ENCODE results near the gene LMF2. TPM values are rescaled to one million over a fixed set of nuclear protein-coding genes. Genes with fewer than 3 reads are reported as not detected.

Gene LMF2
- total and polyA plus RNA-seq, 2 of the 8 experiments (the other 6 are each of a cell fraction or from before 2014, with no cell fraction given): 34.3 to 62.9 TPM

GRCh38 chr22:50488006-50488677, 19.4 kb downstream of the LMF2 start:
- Histone ChIP-seq H3K4ac (replicated peaks; ENCODE audit: insufficient read length, low read depth, low read length) (no peak overlapping the region), H3K56ac (replicated peaks; ENCODE audit: insufficient read length, low read depth, low read length) (no peak overlapping the region), H3K23me2 (ENCODE audit: low read depth, low read length) (no peaks in the 10 kb centered on the region), H3K4me2 (ENCODE audit: insufficient read depth in 1 of 2, low read depth in 2 of 2, low read length in 2 of 2) (no peak overlapping the region), H4K8ac (ENCODE audit: extremely low read depth, insufficient read depth, low read length) (peak overlapping the region; percentile 85; the same call in 1 of the 2 replicates), H2BK15ac (ENCODE audit: low read length) (no peak overlapping the region), H3K9ac (replicated peaks in 1 of 4; ENCODE audit: extremely low read depth in 1 of 4, low read depth in 3 of 4, low read length in 3 of 4) (no peak overlapping the region), H2BK120ac (replicated peaks; ENCODE audit: low read depth, low read length) (no peak overlapping the region), H3K4me3 (ENCODE audit: extremely low read depth in 1 of 4, insufficient read depth in 2 of 4, low read depth in 3 of 4, low read length in 4 of 4) (no peak overlapping the region), H4K5ac (ENCODE audit: insufficient read length, low read depth, low read length) (no peak overlapping the region), H3K36me3 (ENCODE audit: control insufficient read depth in 2 of 4, insufficient read depth in 4 of 4, low read length in 3 of 4) (no peaks in the 10 kb centered on the region), H3K4me1 (replicated peaks in 1 of 4; ENCODE audit: control insufficient read depth in 3 of 4, insufficient read depth in 4 of 4, low read length in 3 of 4) (no peaks in the 10 kb centered on the region; a peak in 1 of 7 replicates), H4K20me1 (replicated peaks in 1 of 2; ENCODE audit: control insufficient read depth in 1 of 2, insufficient read depth in 2 of 2, low read length in 2 of 2) (peaks cover 0 to 2% of the 10 kb centered on the region in 2 experiments), H2AK5ac (ENCODE audit: low read depth, low read length) (no peak overlapping the region), H3K23ac (ENCODE audit: insufficient read length) (no peak overlapping the region), H3K9me3 (ENCODE audit: insufficient read depth in 2 of 2, low read depth in 1 of 2, low read length in 1 of 2) (no peaks in the 10 kb centered on the region), H3K18ac (ENCODE audit: extremely low read depth, low read length) (no peak overlapping the region), H3K27ac (ENCODE audit: low read depth, low read length) (no peak overlapping the region), H2BK20ac (ENCODE audit: low read length) (no peak overlapping the region), H3K27me3 (replicated peaks in 1 of 4; ENCODE audit: control insufficient read depth in 3 of 4, extremely low read depth in 1 of 4, insufficient read depth in 3 of 4, low read length in 3 of 4) (peaks cover 0 to 2% (median 0%) of the 10 kb centered on the region in 4 experiments; a peak in 1 of 7 replicates), H2AFZ (ENCODE audit: low read length) (no peak overlapping the region), H3K79me2 (ENCODE audit: control insufficient read depth in 1 of 2, insufficient read depth in 2 of 2, low read length in 2 of 2) (no peaks in the 10 kb centered on the region), H3K79me1 (ENCODE audit: low read depth, low read length) (no peaks in the 10 kb centered on the region), H2BK5ac (ENCODE audit: low read depth, low read length) (no peak overlapping the region), H2BK12ac (ENCODE audit: low read depth, low read length) (no peak overlapping the region), H4K91ac (replicated peaks; ENCODE audit: insufficient read length, low read length) (no peak overlapping the region), H3K14ac (ENCODE audit: insufficient read length) (no peak overlapping the region)
- DNase-seq (ENCODE audit: low read depth in 1 of 2, low spot score in 2 of 2) (no peak), FAIRE-seq (no peak)
- ChIA-PET POLR2A (ENCODE audit: partially characterized antibody) (no interaction called here), CTCF (ENCODE audit: partially characterized antibody) (no interaction called here)
- TF ChIP-seq POLR2AphosphoS5 (IDR thresholded peaks at IDR 0.05; ENCODE audit: low read depth, low read length) (no peak), CHD1 (IDR thresholded peaks at IDR 0.05; ENCODE audit: low read depth, low read length) (no peak), HDAC2 (IDR thresholded peaks at IDR 0.05; ENCODE audit: borderline replicate concordance in 1 of 2, low read depth in 2 of 2, low read length in 2 of 2) (no peak), CREB1 (IDR thresholded peaks at IDR 0.05) (no peak), EP300 (IDR thresholded peaks at IDR 0.05; ENCODE audit: borderline replicate concordance in 1 of 2, low read depth in 2 of 2, low read length in 2 of 2) (no peak), CHD2 (IDR thresholded peaks at IDR 0.05; ENCODE audit: low read length) (no peak), RAD21 (IDR thresholded peaks at IDR 0.05 in 1 of 2, conservative IDR thresholded peaks at IDR 0.05 in 1 of 2; ENCODE audit: low read depth in 2 of 2, low read length in 2 of 2) (no peak), ASH2L (IDR thresholded peaks at IDR 0.05; ENCODE audit: low read length) (no peak), POU5F1 (IDR thresholded peaks at IDR 0.05; ENCODE audit: low read depth, low read length) (no peak), SP4 (IDR thresholded peaks at IDR 0.05; ENCODE audit: low read length) (no peak), KDM5A (IDR thresholded peaks at IDR 0.05; ENCODE audit: low read length) (no peak), TEAD4 (IDR thresholded peaks at IDR 0.05; ENCODE audit: low read depth, low read length) (no peak)
- WGBS, 2 experiments (ENCODE audit: extremely low coverage in 1 of 2, insufficient coverage in 1 of 2, insufficient read length in 1 of 2, insufficient replicate concordance in 2 of 2, low coverage in 1 of 2, low lambda C conversion rate in 2 of 2, missing lambda C conversion rate in 1 of 2): 89% methylated on average over 8 of the region's 18 CpGs; no CpG with 5 or more reads in 1 of the 2 experiments

All from H1 (cell line).